Endothelial cell (in vitro differentiated cells): ENCODE measurements around the gene SSRP1. TPM values are rescaled to one million over a fixed set of nuclear protein-coding genes. Genes with fewer than 3 reads are reported as not detected.
"Not testable (repeated sequence)": the region's sequence is repeated elsewhere in the genome, so short reads cannot be mapped to it uniquely, and the experiment has no call there.

Source experiments
- DNase-seq: peaks from one replicate; pipeline ENCODE4 v3.0.0; 2021; ENCODE audit warnings: low spot score
- H3K27ac Mint-ChIP-seq: one replicate; pipeline ENCODE4 v1.8.0; 2021; ENCODE audit warnings: mixed read lengths, inconsistent platforms; ENCODE audit not compliant: unreplicated experiment
- H3K27me3 Mint-ChIP-seq: one replicate; pipeline ENCODE4 v1.8.0; 2021; ENCODE audit warnings: mild to moderate bottlenecking, moderate library complexity, mixed read lengths, inconsistent platforms; ENCODE audit not compliant: unreplicated experiment
- H3K36me3 Mint-ChIP-seq: one replicate; pipeline ENCODE4 v1.8.0; 2021; ENCODE audit warnings: mild to moderate bottlenecking, low read depth, mixed read lengths, inconsistent platforms; ENCODE audit not compliant: unreplicated experiment
- H3K4me1 Mint-ChIP-seq: one replicate; pipeline ENCODE4 v1.8.0; 2021; ENCODE audit warnings: mild to moderate bottlenecking, mixed read lengths, inconsistent platforms; ENCODE audit not compliant: unreplicated experiment
- H3K4me3 Mint-ChIP-seq: one replicate; pipeline ENCODE4 v1.8.0; 2021; ENCODE audit warnings: mild to moderate bottlenecking, mixed read lengths, inconsistent platforms; ENCODE audit not compliant: unreplicated experiment
- H3K9me3 Mint-ChIP-seq: one replicate; pipeline ENCODE4 v1.8.0; 2021; ENCODE audit warnings: mixed read lengths, inconsistent platforms; ENCODE audit not compliant: unreplicated experiment
- total RNA-seq: library from RNA; stranded (reverse); fragmentation: NEBNext Ultra II Directional; extraction: Animal tissue kit (Norgen Biotek cat#: 25700); gene quantifications from one replicate; pipeline ENCODE4 v1.2.1, GENCODE V29; 2021; ENCODE audit not compliant: unreplicated experiment
- TF ChIP-seq, protein P1 (sequence below): fragments of 200-600 bp; sonication (generic); IDR thresholded peaks from one replicate; pipeline ENCODE4 v1.5.0; 2021; ENCODE audit warnings: antibody characterized with exemption; ENCODE audit not compliant: unreplicated experiment

SSRP1 gene
- total RNA-seq, 1 donor from 2014 or later, result 134 TPM

DNA sequence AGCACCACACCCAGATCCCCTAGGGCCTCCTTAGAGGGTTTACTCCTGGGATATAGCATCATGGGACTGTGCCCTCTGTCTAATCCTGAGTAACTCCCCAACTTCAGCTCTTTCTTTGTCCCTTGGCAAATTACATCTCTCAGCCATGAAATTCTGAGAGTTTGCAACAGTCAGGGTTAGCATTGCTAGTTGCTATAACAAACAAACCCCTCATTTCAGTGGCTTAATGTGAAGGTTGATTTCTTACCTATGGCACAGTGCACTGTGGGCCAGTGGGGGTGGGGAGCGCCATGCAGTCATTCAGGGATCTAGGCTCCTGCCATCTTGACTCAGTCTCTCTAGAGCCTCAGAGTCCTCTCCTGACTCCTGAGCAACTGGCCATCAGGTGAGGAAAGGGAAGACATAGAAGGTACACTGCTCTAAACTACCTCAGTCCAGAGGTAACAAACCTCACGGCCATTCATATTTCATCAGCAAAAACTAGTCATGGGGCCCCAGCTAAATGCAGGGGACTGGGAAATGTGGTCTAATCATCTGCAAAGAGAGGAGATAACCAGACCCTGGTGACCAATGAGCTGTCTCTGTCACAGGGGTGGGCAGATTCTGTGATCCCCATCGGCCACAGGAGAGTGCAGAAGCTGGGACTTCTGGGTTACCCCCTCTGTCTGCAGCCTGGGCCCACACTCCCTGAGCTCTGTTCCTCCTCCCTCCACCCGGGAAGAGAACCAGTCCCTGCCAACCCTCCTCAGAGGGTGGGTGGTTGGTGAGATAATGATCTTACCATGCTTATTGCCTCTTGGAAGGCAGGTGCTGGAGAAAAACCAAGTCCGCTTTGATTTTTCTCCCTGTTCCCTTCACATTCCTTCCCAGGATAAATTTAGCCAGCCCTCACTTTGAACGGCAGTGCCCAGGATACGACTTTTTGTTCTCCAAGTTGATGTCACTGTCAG, 27.7 kb upstream of the SSRP1 start:
- TF ChIP-seq, protein P1, sequence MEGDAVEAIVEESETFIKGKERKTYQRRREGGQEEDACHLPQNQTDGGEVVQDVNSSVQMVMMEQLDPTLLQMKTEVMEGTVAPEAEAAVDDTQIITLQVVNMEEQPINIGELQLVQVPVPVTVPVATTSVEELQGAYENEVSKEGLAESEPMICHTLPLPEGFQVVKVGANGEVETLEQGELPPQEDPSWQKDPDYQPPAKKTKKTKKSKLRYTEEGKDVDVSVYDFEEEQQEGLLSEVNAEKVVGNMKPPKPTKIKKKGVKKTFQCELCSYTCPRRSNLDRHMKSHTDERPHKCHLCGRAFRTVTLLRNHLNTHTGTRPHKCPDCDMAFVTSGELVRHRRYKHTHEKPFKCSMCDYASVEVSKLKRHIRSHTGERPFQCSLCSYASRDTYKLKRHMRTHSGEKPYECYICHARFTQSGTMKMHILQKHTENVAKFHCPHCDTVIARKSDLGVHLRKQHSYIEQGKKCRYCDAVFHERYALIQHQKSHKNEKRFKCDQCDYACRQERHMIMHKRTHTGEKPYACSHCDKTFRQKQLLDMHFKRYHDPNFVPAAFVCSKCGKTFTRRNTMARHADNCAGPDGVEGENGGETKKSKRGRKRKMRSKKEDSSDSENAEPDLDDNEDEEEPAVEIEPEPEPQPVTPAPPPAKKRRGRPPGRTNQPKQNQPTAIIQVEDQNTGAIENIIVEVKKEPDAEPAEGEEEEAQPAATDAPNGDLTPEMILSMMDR, result no peak
- H3K27ac Mint-ChIP-seq, result no peak overlapping the region
- H3K27me3 Mint-ChIP-seq, result peaks cover 5% of the 10 kb centered on the region
- H3K4me1 Mint-ChIP-seq, result no peaks in the 10 kb centered on the region
- no peak for DNase-seq
- no peaks in the 10 kb centered on the region for H3K36me3 Mint-ChIP-seq
- H3K9me3 Mint-ChIP-seq, result no peaks in the 10 kb centered on the region
- no peak overlapping the region for H3K4me3 Mint-ChIP-seq

DNA sequence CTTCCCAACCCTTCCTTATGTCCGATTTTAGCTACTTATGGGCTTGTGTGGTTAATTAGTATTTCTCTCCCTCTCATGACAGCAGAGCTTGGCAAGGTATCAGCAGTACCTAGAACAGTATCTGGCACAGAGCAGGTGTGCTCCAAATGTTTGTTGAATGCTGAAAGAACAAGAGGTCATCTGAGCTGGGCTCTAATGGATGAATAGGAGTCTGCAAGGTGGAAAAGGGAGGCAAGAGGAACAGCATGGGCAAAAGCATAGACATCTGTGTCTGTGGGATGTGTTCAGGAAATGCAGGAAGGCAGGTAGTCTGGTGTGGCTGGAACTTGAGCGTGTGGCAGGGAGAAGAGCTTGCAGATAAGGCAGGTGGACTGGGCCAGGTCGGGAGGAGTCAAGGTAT, 26.2 kb upstream of the SSRP1 start:
- TF ChIP-seq, protein P1, result no peak

DNA sequence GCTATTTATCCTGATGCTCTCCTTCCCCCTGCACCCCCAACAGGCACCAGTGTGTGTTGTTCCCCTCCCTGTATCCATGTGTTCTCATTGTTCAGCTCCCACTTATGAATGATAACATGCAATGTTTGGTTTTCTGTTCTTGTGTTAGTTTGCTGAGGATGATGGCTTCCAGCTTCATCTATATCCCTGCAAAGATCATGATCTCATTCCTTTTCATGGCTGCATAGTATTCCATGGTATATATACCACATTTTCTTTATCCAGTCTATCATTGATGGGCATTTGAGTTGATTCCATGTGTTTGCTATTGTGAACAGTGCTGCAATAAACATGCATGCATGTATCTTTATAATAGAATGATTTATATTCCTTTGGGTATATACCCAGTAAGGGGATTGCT, 25.7 kb upstream of the SSRP1 start:
- H3K27me3 Mint-ChIP-seq, H3K4me3 Mint-ChIP-seq, H3K4me1 Mint-ChIP-seq, DNase-seq, H3K36me3 Mint-ChIP-seq, H3K27ac Mint-ChIP-seq, H3K9me3 Mint-ChIP-seq: not testable (repeated sequence)

More for the DNA sequence above, 26.2 kb upstream of the SSRP1 start:
- no peaks in the 10 kb centered on the region for H3K4me1 Mint-ChIP-seq
- H3K9me3 Mint-ChIP-seq, result no peaks in the 10 kb centered on the region
- H3K27ac Mint-ChIP-seq, result no peak overlapping the region
- DNase-seq, result no peak
- no peak overlapping the region for H3K4me3 Mint-ChIP-seq
- H3K36me3 Mint-ChIP-seq, result no peaks in the 10 kb centered on the region
- peaks cover 5% of the 10 kb centered on the region for H3K27me3 Mint-ChIP-seq

DNA sequence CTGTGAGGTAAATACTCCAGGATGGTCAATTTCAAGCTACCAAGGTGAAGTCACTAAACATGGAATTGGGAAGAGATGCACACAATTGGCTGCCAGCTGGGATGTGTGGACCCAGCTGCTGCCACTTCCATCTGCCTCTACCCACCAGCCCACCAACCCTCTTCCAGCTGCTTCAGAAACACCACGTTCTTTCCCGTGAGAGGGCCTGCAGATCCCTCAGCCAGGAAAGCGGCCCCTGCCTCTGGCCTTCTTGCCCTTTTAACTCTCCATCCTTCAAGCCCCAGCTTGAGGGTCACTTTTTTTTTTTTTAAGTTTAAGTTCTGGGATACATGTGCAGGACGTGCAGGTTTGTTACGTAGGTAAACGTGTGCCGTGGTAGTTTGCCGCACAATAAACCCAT, 25.3 kb upstream of the SSRP1 start:
- H3K36me3 Mint-ChIP-seq, result no peaks in the 10 kb centered on the region
- H3K4me3 Mint-ChIP-seq, result no peak overlapping the region
- no peaks in the 10 kb centered on the region for H3K9me3 Mint-ChIP-seq
- TF ChIP-seq, protein P1, result no peak
- DNase-seq, result no peak
- no peak overlapping the region for H3K27ac Mint-ChIP-seq
- peaks cover 5% of the 10 kb centered on the region for H3K27me3 Mint-ChIP-seq
- no peaks in the 10 kb centered on the region for H3K4me1 Mint-ChIP-seq

DNA sequence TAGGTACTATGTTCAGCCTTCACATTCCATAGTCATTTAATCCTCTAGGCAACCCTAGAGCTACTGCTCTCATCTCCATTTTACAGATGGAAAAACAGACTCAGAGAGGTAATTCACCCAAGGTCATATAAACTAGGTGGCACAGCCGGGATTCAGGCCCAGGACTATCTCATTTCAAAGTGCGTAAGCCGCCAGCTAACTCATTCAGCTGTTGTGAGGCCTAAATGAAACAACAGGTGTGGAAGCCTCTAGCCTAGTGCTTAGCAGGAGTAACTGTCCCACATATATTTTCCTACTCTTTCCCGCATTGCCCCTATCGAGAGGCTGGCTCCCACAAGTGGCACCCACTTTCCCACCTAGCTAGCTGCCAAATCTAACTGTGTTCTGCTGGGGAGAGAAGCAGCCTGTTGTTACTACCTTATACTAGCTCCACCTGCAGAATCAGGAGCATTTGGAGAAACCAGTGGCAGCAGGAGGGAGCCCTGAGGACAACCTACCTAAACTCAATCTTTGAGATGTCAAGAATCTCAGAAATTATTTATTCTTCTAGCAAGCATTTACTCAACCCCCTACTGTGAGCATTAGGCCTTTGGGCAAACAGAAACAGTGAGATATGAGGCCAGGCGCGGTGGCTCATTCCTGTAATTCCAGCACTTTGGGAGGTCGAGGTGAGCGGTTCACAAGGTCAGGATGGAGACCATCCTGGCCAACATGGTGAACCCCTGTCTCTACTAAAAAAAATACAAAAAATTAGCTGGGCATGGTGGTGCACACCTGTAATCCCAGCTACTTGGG, 24.4 kb upstream of the SSRP1 start:
- H3K4me3 Mint-ChIP-seq, result no peak overlapping the region
- no peak for DNase-seq
- H3K4me1 Mint-ChIP-seq, result no peaks in the 10 kb centered on the region
- H3K27ac Mint-ChIP-seq, result no peak overlapping the region
- TF ChIP-seq, protein P1, result no peak
- H3K9me3 Mint-ChIP-seq, result no peaks in the 10 kb centered on the region
- peaks cover 5% of the 10 kb centered on the region for H3K27me3 Mint-ChIP-seq
- H3K36me3 Mint-ChIP-seq, result no peaks in the 10 kb centered on the region
